GM18909 (cell line): ENCODE data around the gene BMS1.
"Not testable (repeated sequence)": the region's sequence is repeated elsewhere in the genome, so short reads cannot be mapped to it uniquely, and the experiment has no call there.

Source experiments
- ATAC-seq: cut with Tn5 transposase; IDR thresholded peaks from one replicate; pipeline ENCODE4 v1.9.1; 2021; ENCODE audit warnings: mild to moderate bottlenecking; ENCODE audit not compliant: unreplicated experiment, poor library complexity

BMS1 gene

DNA sequence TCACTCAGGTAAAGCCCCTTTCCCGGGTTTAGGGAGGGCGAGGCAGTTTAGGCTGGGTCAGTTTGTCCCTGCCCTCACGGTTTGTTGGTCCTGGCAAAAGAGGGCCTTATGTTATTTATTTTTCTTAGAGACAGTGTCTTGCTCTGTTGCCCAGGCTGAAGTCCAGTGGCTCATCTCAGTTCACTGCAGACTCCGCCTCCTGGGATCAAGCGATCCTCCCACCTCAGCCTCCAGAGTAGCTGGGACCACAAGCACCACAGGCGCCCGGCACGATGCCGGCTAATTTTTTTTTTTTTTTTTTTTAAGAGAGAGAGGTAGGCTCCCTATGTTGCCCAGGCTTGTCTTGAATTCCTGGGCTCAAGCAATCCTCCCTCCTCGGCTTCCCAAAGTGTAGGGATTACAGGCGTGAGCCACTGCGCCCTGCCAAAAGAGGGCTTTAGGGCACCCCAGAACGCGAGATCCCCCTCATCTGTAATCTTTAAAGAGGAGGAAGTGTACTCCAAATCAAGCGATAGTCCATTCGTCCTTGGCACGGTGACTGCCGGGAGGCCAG, 626 bp upstream of the BMS1 start:
- ATAC-seq: peak; percentile 8

DNA sequence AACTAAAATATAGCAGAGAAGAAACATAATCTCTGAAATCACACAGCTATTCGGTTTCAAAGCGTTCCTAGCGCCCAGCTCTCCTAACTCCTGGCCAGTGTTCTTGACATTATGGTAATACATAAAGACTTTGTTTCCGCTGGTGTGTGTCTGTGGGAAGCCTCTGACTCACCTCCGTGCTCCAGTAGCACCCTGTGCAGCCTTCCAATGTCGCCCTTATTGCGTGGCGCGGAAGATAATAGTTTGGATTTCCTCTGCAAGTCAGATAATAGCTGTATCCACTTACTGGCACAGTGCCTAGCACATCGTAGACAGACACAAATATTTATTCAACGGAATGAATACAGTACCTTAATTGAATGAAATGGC, 570 bp downstream of the BMS1 start:
- peak; percentile 11 for ATAC-seq

- no peak for ATAC-seq
Observed at GRCh38 chr10:42785759-42786158, 3.2 kb downstream of the BMS1 start.

- no peak for ATAC-seq
Observed at GRCh38 chr10:42790835-42791234, 8.2 kb downstream of the BMS1 start.

DNA sequence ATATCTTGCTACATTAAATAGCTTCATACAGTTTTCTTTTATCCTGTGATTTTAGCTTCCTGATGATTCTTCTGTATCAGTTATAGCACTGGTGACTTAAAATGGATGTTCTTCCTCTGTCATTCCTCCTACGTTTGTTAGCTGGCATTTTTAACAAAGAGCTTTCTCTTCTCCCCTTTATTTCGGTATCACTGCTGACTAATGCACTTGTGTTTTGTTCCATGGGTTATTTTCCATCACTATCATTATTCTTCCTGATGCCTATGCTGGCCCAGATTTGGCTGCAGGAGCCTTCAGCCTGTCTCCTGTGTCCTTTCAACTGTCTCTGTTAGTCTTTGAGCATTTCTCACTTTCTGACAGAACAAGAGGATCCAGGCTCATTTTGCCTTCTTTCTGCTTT, 13.1 kb downstream of the BMS1 start:
- ATAC-seq: no peak

- no peak for ATAC-seq
Observed at GRCh38 chr10:42801135-42801534, 18.5 kb downstream of the BMS1 start.

GRCh38 chr10:42802876-42803275, 20.3 kb downstream of the BMS1 start:
- no peak for ATAC-seq

DNA sequence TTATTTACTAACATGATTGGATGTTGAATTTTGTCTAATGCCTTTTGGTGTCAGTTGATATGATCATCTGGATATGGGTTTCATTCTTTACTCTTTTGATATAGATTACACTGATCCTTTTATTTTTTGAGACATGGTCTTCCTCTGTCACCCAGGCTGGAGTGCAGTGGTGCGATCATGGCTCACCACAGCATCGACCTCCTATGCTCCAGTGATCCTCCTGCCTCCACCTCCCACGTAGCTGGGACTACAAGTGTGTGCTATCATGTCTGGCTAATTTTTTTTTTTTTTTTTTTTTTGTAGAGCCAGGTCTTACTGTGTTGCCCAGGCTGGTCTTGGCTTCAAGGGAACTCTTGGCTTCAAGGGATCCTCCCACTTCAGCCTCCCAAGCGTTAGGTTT, 27.1 kb downstream of the BMS1 start:
- ATAC-seq: peak; percentile 68

DNA sequence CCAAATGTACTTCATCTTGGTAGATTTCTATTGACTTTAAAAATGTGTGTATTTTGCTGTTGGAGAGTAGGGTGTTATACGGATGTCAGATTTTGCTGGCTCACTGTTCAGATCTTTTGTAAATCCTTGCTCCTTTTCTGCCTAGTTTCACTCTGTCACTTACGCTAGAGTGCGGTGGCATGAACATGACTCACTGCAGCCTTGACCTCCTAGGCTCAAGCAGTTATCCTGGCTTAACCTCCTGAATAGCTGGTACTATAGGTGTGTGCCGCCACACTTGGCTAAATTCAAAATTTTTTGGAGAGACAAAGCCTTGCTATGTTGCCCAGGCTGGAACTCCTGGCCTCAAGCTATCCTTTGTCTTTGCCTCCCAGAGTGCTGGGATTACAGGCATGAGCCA, 29.4 kb downstream of the BMS1 start:
- ATAC-seq: no peak

DNA sequence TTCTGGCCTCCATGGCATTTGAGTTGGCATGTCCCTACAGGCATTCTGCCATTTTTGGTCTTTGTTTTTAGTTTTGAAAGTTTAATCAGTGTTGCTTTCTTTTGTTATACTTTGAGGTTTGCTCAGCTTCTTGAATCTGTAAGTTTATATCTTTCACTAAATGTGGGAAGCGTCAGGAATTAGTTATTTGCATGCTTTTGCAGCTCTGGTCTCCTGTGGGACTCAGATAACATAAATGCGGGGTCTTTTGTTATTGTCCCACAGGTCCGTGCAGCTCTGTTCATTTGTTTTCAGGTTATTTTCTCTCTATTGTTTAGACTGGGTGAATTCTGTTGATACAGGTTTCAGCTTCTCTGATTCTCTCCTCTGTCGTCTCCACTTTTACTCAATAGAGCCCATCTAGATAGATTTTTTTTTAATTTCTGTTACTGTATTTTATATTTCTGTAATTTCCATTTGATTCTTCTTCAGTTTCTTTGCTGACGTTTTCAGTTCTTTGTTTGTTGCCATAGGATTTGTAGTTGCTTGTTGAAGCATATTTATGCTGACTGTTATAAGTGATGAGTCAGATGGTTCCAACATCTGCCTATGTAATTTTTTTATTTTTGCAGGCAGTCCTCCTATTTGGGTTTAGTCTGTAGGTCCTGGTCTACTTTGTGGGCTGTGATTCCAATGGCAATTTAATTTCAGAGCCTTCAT, 31.5 kb downstream of the BMS1 start:
- ATAC-seq: not testable (repeated sequence)

GRCh38 chr10:42816334-42816733, 33.7 kb downstream of the BMS1 start:
- not testable (repeated sequence) for ATAC-seq

DNA sequence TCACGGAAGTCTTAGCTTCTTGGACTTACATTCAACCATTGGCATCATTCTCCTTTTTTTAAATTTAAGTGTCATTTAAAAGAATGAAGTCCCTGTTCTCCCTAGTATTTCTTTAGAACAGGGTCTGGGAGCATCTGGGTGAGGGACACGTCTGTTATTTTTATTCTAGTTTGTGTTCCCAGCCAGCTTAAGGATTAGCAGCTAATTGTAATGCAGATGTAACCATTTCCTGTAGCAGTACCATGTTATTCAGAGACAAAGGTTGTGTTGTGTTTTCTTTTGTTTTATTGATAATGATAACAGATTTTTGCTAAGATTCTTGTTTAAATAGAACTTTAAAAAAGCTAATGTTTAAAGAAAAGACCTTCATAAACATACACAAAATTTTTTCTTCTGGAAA, 34.3 kb downstream of the BMS1 start:
- no peak for ATAC-seq

DNA sequence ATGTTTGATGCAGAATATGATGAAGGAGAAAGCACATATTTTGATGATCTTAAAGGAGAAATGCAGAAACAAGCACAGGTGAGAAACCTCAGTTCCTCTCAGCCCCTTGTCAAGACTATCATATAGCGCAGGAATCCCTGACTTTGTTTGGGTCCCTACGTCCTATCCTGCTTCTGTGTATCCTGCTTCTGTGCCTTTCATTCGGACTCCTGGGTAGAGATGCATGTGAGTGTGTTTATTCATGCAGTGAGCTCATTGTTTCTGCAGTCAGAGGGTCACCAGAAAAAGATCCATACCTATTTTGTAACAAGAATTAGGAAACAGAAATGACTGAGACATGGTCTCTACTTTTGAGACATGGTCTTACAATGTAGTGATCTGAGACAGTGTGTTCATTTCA, 34.8 kb downstream of the BMS1 start:
- ATAC-seq: not testable (repeated sequence)

- ATAC-seq: not testable (repeated sequence)
Observed at GRCh38 chr10:42826759-42827158, 44.2 kb downstream of the BMS1 start.

DNA sequence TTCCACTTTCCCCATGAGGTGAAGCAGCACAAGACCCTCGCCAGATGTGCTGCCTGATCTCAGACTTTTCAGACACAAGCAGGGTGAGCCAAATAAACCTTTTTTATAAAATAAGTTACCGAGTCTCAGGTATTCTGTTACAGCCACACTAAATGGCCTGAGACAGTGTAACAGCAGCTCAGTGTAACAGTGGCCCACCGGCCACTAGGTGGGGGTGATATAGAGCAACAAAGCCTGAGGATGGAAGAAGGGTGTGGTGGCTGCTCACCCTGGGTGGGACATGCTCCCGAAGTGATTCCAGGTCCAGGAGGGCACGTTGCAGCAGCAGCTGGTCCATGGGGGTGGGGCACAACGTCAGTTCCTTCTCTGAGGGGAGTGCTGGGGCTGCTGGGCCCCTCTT, 44.6 kb downstream of the BMS1 start:
- no peak for ATAC-seq

GRCh38 chr10:42828391-42828790, 45.8 kb downstream of the BMS1 start:
- ATAC-seq: not testable (repeated sequence)

DNA sequence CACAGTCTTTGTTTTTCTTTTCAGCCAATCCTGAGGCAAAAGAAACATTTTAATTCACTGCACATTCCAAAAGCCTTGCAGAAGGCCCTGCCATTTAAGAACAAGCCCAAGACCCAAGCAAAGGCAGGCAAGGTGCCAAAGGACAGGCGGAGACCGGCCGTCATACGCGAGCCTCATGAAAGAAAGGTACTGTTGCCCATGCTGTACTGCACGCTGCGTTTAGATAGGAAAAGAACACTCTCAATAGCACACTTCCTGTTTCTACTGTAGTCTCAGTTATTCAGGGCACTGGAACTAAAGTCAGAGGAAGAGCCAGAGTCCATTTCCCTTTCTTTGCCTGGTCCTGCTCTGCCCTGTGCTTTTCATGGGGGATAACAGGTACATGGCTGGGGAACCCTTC, 47.6 kb downstream of the BMS1 start:
- no peak for ATAC-seq

DNA sequence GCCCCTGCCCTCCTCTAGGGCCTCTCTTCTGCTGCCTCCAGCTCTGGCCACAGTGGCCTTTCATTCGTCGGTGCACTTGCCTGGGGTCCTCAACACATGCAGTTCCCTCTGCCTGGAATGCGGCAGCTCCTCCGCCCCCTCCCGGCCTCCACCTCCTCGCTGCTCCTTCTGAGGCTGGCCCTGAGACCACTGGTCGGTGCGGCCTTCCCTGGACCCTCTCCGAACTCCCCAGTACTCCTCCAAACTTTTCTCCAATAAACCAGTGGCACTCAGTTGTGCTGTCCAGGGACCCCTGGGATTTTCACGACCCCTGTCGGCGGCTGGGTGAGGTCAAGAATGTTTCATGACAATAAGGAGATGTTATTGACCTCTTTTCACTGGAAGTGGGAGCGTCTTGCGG, 53.5 kb downstream of the BMS1 start:
- no peak for ATAC-seq

GRCh38 chr10:42836771-42837468, 54.3 kb downstream of the BMS1 start:
- no peak for ATAC-seq

- ATAC-seq: not testable (repeated sequence)
Observed at GRCh38 chr10:42844810-42845209, 62.2 kb downstream of the BMS1 start.

DNA sequence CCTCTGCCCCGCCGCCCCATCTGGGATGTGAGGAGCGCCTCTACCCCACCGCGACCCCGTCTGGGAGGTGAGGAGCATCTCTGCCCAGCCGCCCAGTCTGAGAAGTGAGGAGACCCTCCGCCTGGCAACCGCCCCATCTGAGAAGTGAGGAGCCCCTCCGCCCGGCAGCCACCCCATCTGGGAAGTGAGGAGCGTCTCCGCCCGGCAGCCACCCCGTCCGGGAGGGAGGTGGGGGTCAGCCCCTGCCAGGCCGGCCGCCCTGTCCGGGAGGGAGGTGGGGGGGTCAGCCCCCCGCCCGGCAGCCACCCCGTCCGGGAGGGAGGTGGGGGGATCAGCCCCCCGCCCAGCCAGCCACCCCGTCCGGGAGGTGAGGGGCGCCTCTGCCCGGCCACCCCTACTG, 64.7 kb downstream of the BMS1 start:
- ATAC-seq: not testable (repeated sequence)

GRCh38 chr10:42850931-42851330, 68.3 kb downstream of the BMS1 start:
- no peak for ATAC-seq
